Measurements from ENCODE around the gene NPAS2.
A peak's percentile ranks its signal among the peaks of the same experiment; 100 is the strongest.

Gene NPAS2

GRCh38 chr2:100818606-100819369 lies 1.2 kb upstream of the NPAS2 start:
- no peak for DNase-seq (ENCODE audit: low read depth)
- TF ChIP-seq, protein P1, sequence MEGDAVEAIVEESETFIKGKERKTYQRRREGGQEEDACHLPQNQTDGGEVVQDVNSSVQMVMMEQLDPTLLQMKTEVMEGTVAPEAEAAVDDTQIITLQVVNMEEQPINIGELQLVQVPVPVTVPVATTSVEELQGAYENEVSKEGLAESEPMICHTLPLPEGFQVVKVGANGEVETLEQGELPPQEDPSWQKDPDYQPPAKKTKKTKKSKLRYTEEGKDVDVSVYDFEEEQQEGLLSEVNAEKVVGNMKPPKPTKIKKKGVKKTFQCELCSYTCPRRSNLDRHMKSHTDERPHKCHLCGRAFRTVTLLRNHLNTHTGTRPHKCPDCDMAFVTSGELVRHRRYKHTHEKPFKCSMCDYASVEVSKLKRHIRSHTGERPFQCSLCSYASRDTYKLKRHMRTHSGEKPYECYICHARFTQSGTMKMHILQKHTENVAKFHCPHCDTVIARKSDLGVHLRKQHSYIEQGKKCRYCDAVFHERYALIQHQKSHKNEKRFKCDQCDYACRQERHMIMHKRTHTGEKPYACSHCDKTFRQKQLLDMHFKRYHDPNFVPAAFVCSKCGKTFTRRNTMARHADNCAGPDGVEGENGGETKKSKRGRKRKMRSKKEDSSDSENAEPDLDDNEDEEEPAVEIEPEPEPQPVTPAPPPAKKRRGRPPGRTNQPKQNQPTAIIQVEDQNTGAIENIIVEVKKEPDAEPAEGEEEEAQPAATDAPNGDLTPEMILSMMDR (IDR thresholded peaks at IDR 0.05; ENCODE audit: control insufficient read depth, insufficient read depth, low read depth, low read length, missing control alignments): peak; percentile 33
- peak overlapping the region; percentile 69 for H3K4me3 ChIP-seq (ENCODE audit: control insufficient read depth, low read depth, low read length)

DNA sequence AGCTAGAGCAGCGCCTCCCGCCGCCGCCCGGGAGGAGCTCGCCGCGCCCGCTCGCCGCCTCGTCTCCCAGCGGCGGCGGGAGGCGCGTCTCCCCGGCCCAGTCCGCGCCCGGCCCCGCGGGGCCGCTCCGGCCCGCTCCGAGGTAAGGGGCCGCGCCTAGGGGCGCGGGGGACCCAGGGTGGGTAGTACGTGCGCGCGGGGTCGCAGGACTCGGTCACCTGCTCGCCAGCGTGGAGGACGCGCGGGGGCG lies 259 bp downstream of the NPAS2 start:
- H3K4me3 ChIP-seq (ENCODE audit: control insufficient read depth, low read depth, low read length): peak overlapping the region; percentile 81
- no peak for DNase-seq (ENCODE audit: low read depth)
- TF ChIP-seq, protein P1 (IDR thresholded peaks at IDR 0.05; ENCODE audit: control insufficient read depth, insufficient read depth, low read depth, low read length, missing control alignments): no peak

DNA sequence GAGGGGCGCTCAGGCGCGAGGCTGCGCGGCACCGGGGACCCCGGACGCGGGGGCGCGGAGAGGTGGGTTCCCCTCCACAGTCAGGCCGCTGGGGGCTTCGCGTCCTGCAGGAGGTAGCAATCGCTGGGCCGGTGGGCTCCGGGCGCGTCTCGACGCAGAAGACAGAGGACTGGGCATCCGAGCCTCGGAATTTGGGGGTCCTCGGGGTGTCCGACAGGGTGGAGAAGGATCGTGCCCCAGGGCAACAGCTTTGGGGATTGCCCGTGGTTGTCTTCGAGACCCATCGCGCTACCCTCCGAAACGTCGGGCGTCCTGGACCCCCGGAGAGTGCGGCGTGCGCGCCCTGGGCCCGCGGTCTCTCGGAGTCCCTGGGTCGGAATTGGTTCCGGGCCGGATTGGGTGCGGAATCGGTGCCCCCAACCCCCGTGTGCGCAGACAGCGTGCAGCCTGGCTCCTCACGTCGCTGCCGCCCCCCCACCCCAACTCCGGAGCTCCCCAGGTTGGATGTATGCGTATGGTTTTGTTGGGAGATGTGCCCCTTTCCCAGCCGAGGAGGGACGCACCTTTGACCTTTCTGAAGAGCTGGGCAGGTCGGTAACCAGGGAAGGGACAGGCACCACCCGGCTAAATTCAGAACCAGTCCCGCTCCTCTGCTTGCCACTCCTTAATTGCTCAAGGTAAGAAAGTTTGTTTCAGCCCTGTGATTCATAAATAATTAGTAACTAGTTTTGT lies 750 bp downstream of the NPAS2 start:
- peak overlapping the region; percentile 81 for H3K4me3 ChIP-seq (ENCODE audit: control insufficient read depth, low read depth, low read length)
- no peak for DNase-seq (ENCODE audit: low read depth)
- TF ChIP-seq, protein P1 (IDR thresholded peaks at IDR 0.05; ENCODE audit: control insufficient read depth, insufficient read depth, low read depth, low read length, missing control alignments): no peak

GRCh38 chr2:100821255-100821910 lies 1.4 kb downstream of the NPAS2 start:
- TF ChIP-seq, protein P1 (IDR thresholded peaks at IDR 0.05; ENCODE audit: control insufficient read depth, insufficient read depth, low read depth, low read length, missing control alignments): no peak
- no peak for DNase-seq (ENCODE audit: low read depth)
- peak overlapping the region; percentile 81 for H3K4me3 ChIP-seq (ENCODE audit: control insufficient read depth, low read depth, low read length)

DNA sequence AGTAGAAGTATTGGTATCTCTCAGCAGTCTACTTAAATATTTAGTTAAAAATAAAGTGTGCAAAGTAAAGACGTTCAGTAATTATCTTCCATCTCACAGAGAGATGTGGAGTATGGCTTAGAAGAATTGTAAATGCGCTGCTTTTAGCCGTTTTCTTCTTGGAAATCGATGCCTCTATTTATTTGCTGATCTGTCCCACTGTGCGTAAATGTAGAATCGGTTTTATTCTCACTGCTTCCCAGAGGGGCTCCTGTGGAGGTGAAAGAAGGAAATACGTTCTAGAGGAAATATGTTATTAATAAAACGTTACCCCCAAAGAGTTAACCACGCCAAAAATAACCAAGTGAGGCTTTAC lies 1.9 kb downstream of the NPAS2 start:
- DNase-seq (ENCODE audit: low read depth): no peak
- TF ChIP-seq, protein P1 (IDR thresholded peaks at IDR 0.05; ENCODE audit: control insufficient read depth, insufficient read depth, low read depth, low read length, missing control alignments): no peak
- no peak overlapping the region for H3K4me3 ChIP-seq (ENCODE audit: control insufficient read depth, low read depth, low read length)

GRCh38 chr2:100822587-100823248 lies 2.8 kb downstream of the NPAS2 start:
- DNase-seq (ENCODE audit: low read depth): no peak
- TF ChIP-seq, protein P1 (IDR thresholded peaks at IDR 0.05; ENCODE audit: control insufficient read depth, insufficient read depth, low read depth, low read length, missing control alignments): no peak
- no peak overlapping the region for H3K4me3 ChIP-seq (ENCODE audit: control insufficient read depth, low read depth, low read length)

Data from AG09309 (cell line).